ENCODE data around the gene VTA1. TPM values are rescaled to one million over a fixed set of nuclear protein-coding genes. Genes with fewer than 3 reads are reported as not detected.
"Not testable (repeated sequence)": the region's sequence is repeated elsewhere in the genome, so short reads cannot be mapped to it uniquely, and the experiment has no call there.

Gene VTA1
- total RNA-seq, 1 experiment from 2014 or later, result 67.8 TPM

DNA sequence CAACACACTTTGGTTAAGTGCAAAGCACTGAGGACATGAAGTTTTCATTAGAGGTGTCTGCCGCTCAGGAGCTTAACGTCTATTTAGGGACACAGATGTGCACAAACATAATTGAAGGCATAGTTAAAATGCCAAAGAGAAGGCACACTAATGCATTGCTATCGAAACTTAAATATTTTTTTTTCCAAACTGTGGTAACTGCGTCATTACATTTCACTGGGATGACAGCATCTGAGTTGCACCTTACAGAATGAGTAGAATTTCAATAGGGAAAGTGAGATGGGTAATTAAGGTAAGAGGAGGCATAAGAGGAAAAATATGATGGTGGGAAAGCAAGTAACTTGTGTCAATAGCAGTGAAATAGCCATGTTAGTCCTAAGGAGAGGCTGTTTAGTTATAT, 79.7 kb downstream of the VTA1 start:
- no TSS peak for BruUV-seq (replicated peaks)
- Histone ChIP-seq H4K20me1 (ENCODE audit: insufficient read depth) (no peaks in the 10 kb centered on the region), H3K36me3 (ENCODE audit: control insufficient read depth in 1 of 2, insufficient read depth in 2 of 2, low read length in 2 of 2) (no peaks in the 10 kb centered on the region), H3K9me3 (ENCODE audit: control insufficient read depth in 1 of 2, insufficient read depth in 1 of 2, low read depth in 1 of 2, low read length in 2 of 2) (no peaks in the 10 kb centered on the region), H2AFZ (ENCODE audit: low read depth, low read length, poor library complexity, severe bottlenecking) (no peak overlapping the region), H3K9ac (ENCODE audit: low read length) (no peak overlapping the region), H3K4me3 (replicated peaks in 1 of 2; ENCODE audit: low read depth in 1 of 2, low read length in 2 of 2) (no peak overlapping the region), H3K4me2 (ENCODE audit: low read length) (no peak overlapping the region), H3K27me3 (ENCODE audit: insufficient read depth, low read length) (no peaks in the 10 kb centered on the region), H3K9me2 (ENCODE audit: insufficient read depth) (no peaks in the 10 kb centered on the region), H3K27ac (ENCODE audit: low read depth, low read length) (no peak overlapping the region), H3K79me2 (ENCODE audit: insufficient read depth, low read length) (no peaks in the 10 kb centered on the region), H3K4me1 (ENCODE audit: control insufficient read depth in 1 of 2, insufficient read depth in 2 of 2, low read length in 2 of 2) (no peaks in the 10 kb centered on the region)
- intact Hi-C loops (cut with micrococcal nuclease), result no loop called here
- TF ChIP-seq EZH2 (IDR thresholded peaks at IDR 0.05) (no peak), ELF1 (IDR thresholded peaks at IDR 0.05; ENCODE audit: borderline replicate concordance, low read depth) (no peak), ZNF274 (IDR thresholded peaks at IDR 0.05; ENCODE audit: low read depth, low read length) (no peak), SRF (IDR thresholded peaks at IDR 0.05; ENCODE audit: low read depth) (no peak)
- no peak for DNase-seq (ENCODE audit: low read depth, low spot score)
- ChIA-PET CTCF (no interaction called here), RAD21 (ENCODE audit: low non-redundant PET in 1 of 2, low total read pairs in 2 of 2, uncharacterized antibody in 2 of 2, unreplicated experiment in 2 of 2) (no interaction called here), POLR2A (no interaction called here)
- ATAC-seq, result no peak

DNA sequence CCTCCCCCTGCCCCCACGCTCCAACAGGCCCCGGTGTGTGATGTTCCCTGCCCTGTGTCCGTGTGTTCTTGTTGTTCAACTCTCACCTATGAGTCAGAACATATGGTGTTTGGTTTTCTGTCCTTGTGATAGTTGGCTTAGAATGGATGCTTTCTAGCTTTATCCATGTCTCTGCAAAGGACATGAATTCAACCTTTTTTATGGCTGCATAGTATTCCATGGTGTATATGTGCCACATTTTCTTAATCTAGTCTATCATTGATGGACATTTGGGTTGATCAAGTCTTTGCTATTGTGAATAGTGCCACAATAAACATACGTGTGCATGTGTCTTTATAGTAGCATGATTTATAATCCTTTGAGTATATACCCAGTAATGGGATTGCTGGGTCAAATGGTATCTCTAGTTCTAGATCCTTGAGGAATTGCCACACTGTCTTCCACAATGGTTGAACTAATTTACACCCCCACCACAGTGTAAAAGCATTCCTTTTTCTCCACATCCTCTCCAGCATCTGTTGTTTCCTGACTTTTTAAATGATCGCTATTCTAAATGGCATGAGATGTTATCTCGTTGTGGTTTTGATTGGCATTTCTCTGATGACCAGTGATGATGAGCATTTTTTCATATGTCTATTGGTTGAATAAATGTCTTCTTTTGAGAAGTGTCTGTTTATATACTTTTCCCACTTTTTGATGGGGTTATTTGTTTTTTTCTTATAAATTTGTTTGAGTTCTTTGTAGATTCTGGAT, 82.6 kb downstream of the VTA1 start:
- H3K4me3 ChIP-seq (replicated peaks in 1 of 2; ENCODE audit: low read depth in 1 of 2, low read length in 2 of 2); CTCF ChIA-PET; H3K9me2 ChIP-seq (ENCODE audit: insufficient read depth); H3K36me3 ChIP-seq (ENCODE audit: control insufficient read depth in 1 of 2, insufficient read depth in 2 of 2, low read length in 2 of 2); H3K9me3 ChIP-seq (ENCODE audit: control insufficient read depth in 1 of 2, insufficient read depth in 1 of 2, low read depth in 1 of 2, low read length in 2 of 2); RAD21 ChIA-PET (ENCODE audit: low non-redundant PET in 1 of 2, low total read pairs in 2 of 2, uncharacterized antibody in 2 of 2, unreplicated experiment in 2 of 2); H4K20me1 ChIP-seq (ENCODE audit: insufficient read depth); H3K27me3 ChIP-seq (ENCODE audit: insufficient read depth, low read length); BruUV-seq (replicated peaks); H3K79me2 ChIP-seq (ENCODE audit: insufficient read depth, low read length); ATAC-seq; H3K4me2 ChIP-seq (ENCODE audit: low read length); H3K4me1 ChIP-seq (ENCODE audit: control insufficient read depth in 1 of 2, insufficient read depth in 2 of 2, low read length in 2 of 2); POLR2A ChIA-PET; intact Hi-C loops (cut with micrococcal nuclease); H2AFZ ChIP-seq (ENCODE audit: low read depth, low read length, poor library complexity, severe bottlenecking); H3K9ac ChIP-seq (ENCODE audit: low read length); H3K27ac ChIP-seq (ENCODE audit: low read depth, low read length); DNase-seq (ENCODE audit: low read depth, low spot score): not testable (repeated sequence)

All from HCT116 (cell line).